Glutamatergic neuron (in vitro differentiated cells): ENCODE measurements around the gene PRKCE. TPM values are rescaled to one million over a fixed set of nuclear protein-coding genes. Genes with fewer than 3 reads are reported as not detected.

ENCODE experiments used
- DNase-seq: peaks from one replicate; pipeline ENCODE4 v3.0.0; 2022
- H3K27ac Mint-ChIP-seq: one replicate; pipeline ENCODE4 v1.8.0; 2020; ENCODE audit warnings: mild to moderate bottlenecking, mixed read lengths, inconsistent platforms; ENCODE audit not compliant: unreplicated experiment
- H3K27me3 Mint-ChIP-seq: one replicate; pipeline ENCODE4 v1.8.0; 2020; ENCODE audit warnings: mild to moderate bottlenecking, moderate library complexity, mixed read lengths, inconsistent platforms; ENCODE audit not compliant: unreplicated experiment
- H3K36me3 Mint-ChIP-seq: one replicate; pipeline ENCODE4 v1.8.0; 2020; ENCODE audit warnings: mild to moderate bottlenecking, mixed read lengths, inconsistent platforms; ENCODE audit not compliant: unreplicated experiment
- H3K4me1 Mint-ChIP-seq: one replicate; pipeline ENCODE4 v1.8.0; 2020; ENCODE audit warnings: mild to moderate bottlenecking, low read depth, mixed read lengths, inconsistent platforms; ENCODE audit not compliant: unreplicated experiment
- H3K4me3 Mint-ChIP-seq: one replicate; pipeline ENCODE4 v1.8.0; 2020; ENCODE audit warnings: mild to moderate bottlenecking, mixed read lengths, inconsistent platforms; ENCODE audit not compliant: unreplicated experiment
- H3K9me3 Mint-ChIP-seq: one replicate; pipeline ENCODE4 v1.8.0; 2020; ENCODE audit warnings: mild to moderate bottlenecking, moderate library complexity, mixed read lengths, inconsistent platforms; ENCODE audit not compliant: unreplicated experiment
- total RNA-seq: library from RNA; stranded (reverse); fragmentation: NEBNext Ultra II Directional; extraction: Animal tissue kit (Norgen Biotek cat#: 25700); gene quantifications from one replicate; pipeline ENCODE4 v1.2.1, GENCODE V29; 2021; ENCODE audit not compliant: unreplicated experiment
- TF ChIP-seq, protein P1 (sequence below): fragments of 200-600 bp; sonication (generic); IDR thresholded peaks from one replicate; pipeline ENCODE4 v1.5.0; 2021; ENCODE audit not compliant: partially characterized antibody, unreplicated experiment

Gene PRKCE
- total RNA-seq, 1 donor from 2014 or later, result 74.8 TPM

DNA sequence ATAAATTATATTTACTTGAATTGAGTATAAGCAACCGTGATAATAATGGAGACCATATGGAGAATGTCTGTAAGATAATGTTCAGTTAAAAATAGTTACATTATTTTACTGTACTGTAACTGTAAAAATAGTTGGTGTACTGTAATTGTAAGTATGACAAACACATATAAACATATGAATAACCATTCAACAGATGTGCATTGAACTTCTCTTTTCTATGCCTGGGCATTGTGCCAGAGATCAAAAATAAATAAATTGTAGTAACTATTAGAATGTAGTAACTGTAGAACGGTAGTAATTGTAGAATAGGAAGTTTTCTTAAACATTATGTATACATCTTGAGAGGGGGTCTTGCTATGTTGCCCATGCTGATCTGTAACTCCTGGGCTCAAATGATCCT is 358.3 kb downstream of the PRKCE start:
- Mint-ChIP-seq H3K27ac (no peak overlapping the region), H3K4me3 (no peak overlapping the region), H3K27me3 (no peaks in the 10 kb centered on the region), H3K36me3 (peaks cover 2% of the 10 kb centered on the region), H3K9me3 (peaks cover 5% of the 10 kb centered on the region), H3K4me1 (no peaks in the 10 kb centered on the region)
- TF ChIP-seq, protein P1, sequence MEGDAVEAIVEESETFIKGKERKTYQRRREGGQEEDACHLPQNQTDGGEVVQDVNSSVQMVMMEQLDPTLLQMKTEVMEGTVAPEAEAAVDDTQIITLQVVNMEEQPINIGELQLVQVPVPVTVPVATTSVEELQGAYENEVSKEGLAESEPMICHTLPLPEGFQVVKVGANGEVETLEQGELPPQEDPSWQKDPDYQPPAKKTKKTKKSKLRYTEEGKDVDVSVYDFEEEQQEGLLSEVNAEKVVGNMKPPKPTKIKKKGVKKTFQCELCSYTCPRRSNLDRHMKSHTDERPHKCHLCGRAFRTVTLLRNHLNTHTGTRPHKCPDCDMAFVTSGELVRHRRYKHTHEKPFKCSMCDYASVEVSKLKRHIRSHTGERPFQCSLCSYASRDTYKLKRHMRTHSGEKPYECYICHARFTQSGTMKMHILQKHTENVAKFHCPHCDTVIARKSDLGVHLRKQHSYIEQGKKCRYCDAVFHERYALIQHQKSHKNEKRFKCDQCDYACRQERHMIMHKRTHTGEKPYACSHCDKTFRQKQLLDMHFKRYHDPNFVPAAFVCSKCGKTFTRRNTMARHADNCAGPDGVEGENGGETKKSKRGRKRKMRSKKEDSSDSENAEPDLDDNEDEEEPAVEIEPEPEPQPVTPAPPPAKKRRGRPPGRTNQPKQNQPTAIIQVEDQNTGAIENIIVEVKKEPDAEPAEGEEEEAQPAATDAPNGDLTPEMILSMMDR, result no peak
- no peak for DNase-seq

DNA sequence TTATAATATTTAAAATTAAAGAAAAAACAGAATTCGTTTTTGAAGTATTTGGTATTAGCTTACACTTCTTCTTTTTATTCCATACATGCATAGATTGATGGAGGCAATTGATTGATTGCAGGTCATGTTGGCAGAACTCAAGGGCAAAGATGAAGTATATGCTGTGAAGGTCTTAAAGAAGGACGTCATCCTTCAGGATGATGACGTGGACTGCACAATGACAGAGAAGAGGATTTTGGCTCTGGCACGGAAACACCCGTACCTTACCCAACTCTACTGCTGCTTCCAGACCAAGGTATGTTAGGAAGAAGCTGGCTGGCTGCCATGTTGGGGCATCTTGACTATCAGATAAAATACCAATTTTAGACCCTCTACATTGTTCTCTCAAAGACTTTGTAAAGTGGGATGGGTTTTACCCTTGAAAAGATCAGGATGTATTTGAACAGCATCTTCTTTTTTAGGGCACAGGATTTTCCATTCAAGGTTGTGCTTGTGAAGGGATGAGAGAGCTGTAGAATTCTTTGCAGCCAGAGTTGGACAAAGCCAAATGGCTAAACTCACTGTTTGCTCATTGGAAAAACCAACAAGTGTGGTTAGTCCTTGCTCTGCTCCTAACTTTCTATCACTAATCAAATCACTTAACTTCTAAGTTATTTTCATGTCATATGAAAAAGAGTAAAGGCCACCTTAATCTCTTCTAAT is 358.9 kb downstream of the PRKCE start:
- Mint-ChIP-seq H3K27ac (no peak overlapping the region), H3K27me3 (no peaks in the 10 kb centered on the region), H3K9me3 (peaks cover 5% of the 10 kb centered on the region), H3K36me3 (no peaks in the 10 kb centered on the region), H3K4me3 (no peak overlapping the region), H3K4me1 (no peaks in the 10 kb centered on the region)
- TF ChIP-seq, protein P1, result no peak
- DNase-seq, result no peak

GRCh38 chr2:46010925-46011490 is 359.5 kb downstream of the PRKCE start:
- no peak overlapping the region for H3K4me3 Mint-ChIP-seq
- no peaks in the 10 kb centered on the region for H3K27me3 Mint-ChIP-seq
- no peaks in the 10 kb centered on the region for H3K36me3 Mint-ChIP-seq
- H3K27ac Mint-ChIP-seq, result no peak overlapping the region
- DNase-seq, result no peak
- no peaks in the 10 kb centered on the region for H3K4me1 Mint-ChIP-seq
- peaks cover 5% of the 10 kb centered on the region for H3K9me3 Mint-ChIP-seq
- TF ChIP-seq, protein P1, result peak; percentile 52

- TF ChIP-seq, protein P1, result no peak
- H3K27me3 Mint-ChIP-seq, result peaks cover 1% of the 10 kb centered on the region
- no peaks in the 10 kb centered on the region for H3K36me3 Mint-ChIP-seq
- H3K27ac Mint-ChIP-seq, result no peak overlapping the region
- no peaks in the 10 kb centered on the region for H3K4me1 Mint-ChIP-seq
- H3K4me3 Mint-ChIP-seq, result no peak overlapping the region
- H3K9me3 Mint-ChIP-seq, result peaks cover 1% of the 10 kb centered on the region
- DNase-seq, result no peak
Observed at GRCh38 chr2:46012618-46013240, 361.3 kb downstream of the PRKCE start.

DNA sequence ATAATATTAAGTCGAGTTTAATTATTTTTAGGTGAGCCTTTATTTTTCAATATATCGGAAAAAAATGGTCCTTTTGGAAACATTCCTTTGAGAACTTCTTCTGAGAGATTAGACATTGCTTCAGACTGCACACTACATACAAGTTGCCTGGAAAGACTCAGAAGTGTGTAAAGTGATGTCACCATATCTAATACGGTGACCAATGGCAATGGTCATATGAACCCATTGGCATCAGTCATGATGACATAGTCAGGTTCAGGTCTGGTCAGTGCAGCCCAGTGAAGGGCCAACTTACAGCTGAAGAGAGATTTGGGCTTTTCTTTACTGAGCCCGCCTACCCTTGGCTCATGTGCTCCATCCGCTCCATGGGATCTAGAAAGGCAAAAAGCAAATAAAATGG is 362.3 kb downstream of the PRKCE start:
- H3K4me3 Mint-ChIP-seq, result no peak overlapping the region
- H3K27ac Mint-ChIP-seq, result no peak overlapping the region
- no peaks in the 10 kb centered on the region for H3K4me1 Mint-ChIP-seq
- TF ChIP-seq, protein P1, result no peak
- DNase-seq, result no peak
- peaks cover 1% of the 10 kb centered on the region for H3K9me3 Mint-ChIP-seq
- no peaks in the 10 kb centered on the region for H3K36me3 Mint-ChIP-seq
- H3K27me3 Mint-ChIP-seq, result peaks cover 1% of the 10 kb centered on the region
